SK-N-MC (cell line): ENCODE results near the gene CER1.

ENCODE experiments used
- DNase-seq: peaks from one replicate; pipeline ENCODE4 v3.0.0-alpha.2; 2011; ENCODE audit warnings: low read depth, low spot score
- H3K27ac ChIP-seq: fragments of 200-600 bp; sonication (generic); 2 replicates; pipeline ENCODE4 v1.5.1; 2016; ENCODE audit warnings: mixed run types
- H3K36me3 ChIP-seq: fragments of 200-600 bp; sonication (generic); 2 replicates; pipeline ENCODE4 v1.6.1; 2017; ENCODE audit warnings: antibody characterized with exemption, low read length, mixed read lengths; ENCODE audit not compliant: insufficient read depth
- H3K4me3 ChIP-seq: fragments of 200-600 bp; sonication (generic); 2 replicates; pipeline ENCODE4 v1.5.1; 2016
- H3K9ac ChIP-seq: fragments of 200-600 bp; sonication (generic); 2 replicates; pipeline ENCODE4 v1.8.0; 2017; ENCODE audit warnings: mixed run types, mixed read lengths; ENCODE audit not compliant: insufficient read length
- H3K9me3 ChIP-seq: fragments of 200-600 bp; sonication (generic); 2 replicates; pipeline ENCODE4 v1.6.1; 2017; ENCODE audit warnings: low read depth, mild to moderate bottlenecking, antibody characterized with exemption, low read length, moderate library complexity, mixed read lengths
- EZH2 ChIP-seq: fragments of 200-600 bp; sonication (generic); IDR thresholded peaks from one replicate; pipeline ENCODE4 v1.6.1; 2017; ENCODE audit warnings: antibody characterized with exemption
- FOXP2 ChIP-seq: optimal IDR thresholded peaks from 2 replicates; pipeline ENCODE3; 2011; ENCODE audit warnings: mild to moderate bottlenecking, moderate library complexity; ENCODE audit not compliant: insufficient read depth; ENCODE audit errors: extremely low read length, control extremely low read depth
- POLR2AphosphoS5 ChIP-seq: IDR thresholded peaks from 2 replicates; pipeline ENCODE4 v1.6.1; 2012; ENCODE audit warnings: mild to moderate bottlenecking, low read depth, low read length, borderline replicate concordance

The CER1 gene

GRCh38 chr9:14722391-14723035 is at the start of gene CER1:
Gene CER1, minus strand, starts transcription at chr9:14722733. Its CDS starts 61 bp downstream, at chr9:14722672.
- Histone ChIP-seq H3K36me3 (no peaks in the 10 kb centered on the region), H3K9me3 (no peaks in the 10 kb centered on the region), H3K9ac (peak within 1 kb of the TSS; percentile 90), H3K27ac (peak within 1 kb of the TSS; percentile 100), H3K4me3 (peak within 1 kb of the TSS; percentile 83)
- no peak for TF ChIP-seq EZH2
- peak; percentile 26; the same call in 1 of the 2 replicates for TF ChIP-seq POLR2AphosphoS5
- no peak for TF ChIP-seq FOXP2
- DNase-seq = no peak

GRCh38 chr9:14770592-14770991 is 48.1 kb upstream of the CER1 start:
- Histone ChIP-seq H3K9ac (no peak overlapping the region), H3K27ac (peak overlapping the region; percentile 63), H3K36me3 (peaks cover 4% of the 10 kb centered on the region; the same call in 1 of the 2 replicates), H3K4me3 (no peak overlapping the region), H3K9me3 (no peaks in the 10 kb centered on the region)
- no peak for DNase-seq
- TF ChIP-seq POLR2AphosphoS5 (no peak), EZH2 (no peak), FOXP2 (no peak)

- Histone ChIP-seq H3K4me3 (no peak overlapping the region), H3K27ac (peak overlapping the region; percentile 52), H3K9me3 (no peaks in the 10 kb centered on the region), H3K36me3 (no peaks in the 10 kb centered on the region), H3K9ac (no peak overlapping the region)
- no peak for DNase-seq
- TF ChIP-seq FOXP2 (no peak), POLR2AphosphoS5 (no peak), EZH2 (no peak)
Observed at GRCh38 chr9:14769230-14769571, 46.7 kb upstream of the CER1 start.

GRCh38 chr9:14768405-14769229 is 46.1 kb upstream of the CER1 start:
- H3K4me3 ChIP-seq = 0 out of 2 replicates have a peak overlapping the region, but pooled peaks have one; percentile 17
- H3K9me3 ChIP-seq = no peaks in the 10 kb centered on the region
- TF ChIP-seq EZH2 (no peak), POLR2AphosphoS5 (no peak), FOXP2 (no peak)
- peak overlapping the region; percentile 52 for H3K27ac ChIP-seq
- DNase-seq = peak; percentile 82
- H3K9ac ChIP-seq = peak overlapping the region; percentile 55
- H3K36me3 ChIP-seq = no peaks in the 10 kb centered on the region; the same call in 1 of the 2 replicates

GRCh38 chr9:14766299-14766698 is 43.8 kb upstream of the CER1 start:
- no peak overlapping the region for H3K4me3 ChIP-seq
- DNase-seq = no peak
- no peak overlapping the region for H3K27ac ChIP-seq
- no peaks in the 10 kb centered on the region for H3K9me3 ChIP-seq
- no peak for TF ChIP-seq EZH2
- no peak for TF ChIP-seq FOXP2
- no peak for TF ChIP-seq POLR2AphosphoS5
- H3K36me3 ChIP-seq = peaks cover 4% of the 10 kb centered on the region; the same call in 1 of the 2 replicates
- no peak overlapping the region for H3K9ac ChIP-seq

GRCh38 chr9:14761584-14761983 is 39.1 kb upstream of the CER1 start:
- no peak overlapping the region for H3K27ac ChIP-seq
- no peak for DNase-seq
- TF ChIP-seq FOXP2 (no peak), POLR2AphosphoS5 (no peak), EZH2 (no peak)
- H3K9ac ChIP-seq = no peak overlapping the region
- H3K4me3 ChIP-seq = no peak overlapping the region
- H3K9me3 ChIP-seq = no peaks in the 10 kb centered on the region
- peaks cover 4% of the 10 kb centered on the region; the same call in 1 of the 2 replicates for H3K36me3 ChIP-seq

- H3K9ac ChIP-seq = no peak overlapping the region
- no peak overlapping the region for H3K27ac ChIP-seq
- no peak overlapping the region for H3K4me3 ChIP-seq
- no peak for DNase-seq
- H3K36me3 ChIP-seq = peaks cover 4% of the 10 kb centered on the region; the same call in 1 of the 2 replicates
- TF ChIP-seq FOXP2 = no peak
- TF ChIP-seq POLR2AphosphoS5 = no peak
- TF ChIP-seq EZH2 = no peak
- no peaks in the 10 kb centered on the region for H3K9me3 ChIP-seq
Observed at GRCh38 chr9:14760060-14760459, 37.5 kb upstream of the CER1 start.

GRCh38 chr9:14756291-14756690 is 33.8 kb upstream of the CER1 start:
- Histone ChIP-seq H3K9me3 (no peaks in the 10 kb centered on the region), H3K9ac (no peak overlapping the region), H3K4me3 (no peak overlapping the region), H3K36me3 (no peaks in the 10 kb centered on the region), H3K27ac (no peak overlapping the region)
- TF ChIP-seq POLR2AphosphoS5 (no peak), FOXP2 (no peak), EZH2 (no peak)
- DNase-seq = no peak
